C4-2B (cell line): ENCODE measurements around the gene PTPRN2.

ENCODE experiments used
- ZFX ChIP-seq: fragments of 450-650 bp; IDR thresholded peaks from 2 replicates; pipeline ENCODE4 v1.6.1; 2017
- TF ChIP-seq, protein P1 (sequence below): fragments of 450-650 bp; conservative IDR thresholded peaks from 2 replicates; pipeline ENCODE4 v1.5.1; 2017; ENCODE audit warnings: mild to moderate bottlenecking

DNA sequence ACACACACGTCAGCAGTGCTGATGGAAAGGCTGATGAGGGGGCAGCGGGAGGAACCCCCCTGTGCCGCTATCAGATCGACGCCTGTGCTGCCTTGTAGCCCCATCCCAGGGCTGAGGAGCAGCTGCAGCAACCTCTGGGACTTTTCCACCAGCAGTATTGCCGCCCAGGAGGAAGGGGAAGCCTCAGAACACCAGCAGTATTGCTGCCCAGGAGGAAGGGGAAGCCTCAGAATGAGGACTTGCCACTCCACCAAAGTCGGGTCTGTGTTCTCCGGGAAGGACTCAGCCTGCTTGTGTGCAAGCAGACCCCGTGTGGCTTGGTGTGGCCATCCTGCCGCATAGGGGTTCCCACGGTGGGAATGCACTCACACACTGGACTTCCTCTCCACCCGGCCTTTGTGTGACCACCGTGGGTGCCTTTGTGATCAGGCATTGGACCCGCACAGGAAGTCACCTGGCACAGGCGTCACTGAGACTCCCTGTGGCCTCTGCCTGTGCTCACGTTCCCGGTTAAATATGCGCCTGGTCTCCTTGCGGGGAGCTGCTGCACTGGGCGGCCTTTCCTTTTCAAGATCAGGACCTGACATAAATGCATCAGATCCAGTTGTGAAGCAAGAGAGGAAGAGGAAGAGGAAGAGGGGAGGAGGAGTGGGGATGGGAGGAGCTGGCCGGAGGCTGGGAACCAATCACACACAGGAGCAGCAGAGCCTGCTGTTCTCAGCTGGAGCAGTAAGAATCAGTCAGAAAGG, 1002.3 kb downstream of the PTPRN2 start:
- TF ChIP-seq, protein P1, sequence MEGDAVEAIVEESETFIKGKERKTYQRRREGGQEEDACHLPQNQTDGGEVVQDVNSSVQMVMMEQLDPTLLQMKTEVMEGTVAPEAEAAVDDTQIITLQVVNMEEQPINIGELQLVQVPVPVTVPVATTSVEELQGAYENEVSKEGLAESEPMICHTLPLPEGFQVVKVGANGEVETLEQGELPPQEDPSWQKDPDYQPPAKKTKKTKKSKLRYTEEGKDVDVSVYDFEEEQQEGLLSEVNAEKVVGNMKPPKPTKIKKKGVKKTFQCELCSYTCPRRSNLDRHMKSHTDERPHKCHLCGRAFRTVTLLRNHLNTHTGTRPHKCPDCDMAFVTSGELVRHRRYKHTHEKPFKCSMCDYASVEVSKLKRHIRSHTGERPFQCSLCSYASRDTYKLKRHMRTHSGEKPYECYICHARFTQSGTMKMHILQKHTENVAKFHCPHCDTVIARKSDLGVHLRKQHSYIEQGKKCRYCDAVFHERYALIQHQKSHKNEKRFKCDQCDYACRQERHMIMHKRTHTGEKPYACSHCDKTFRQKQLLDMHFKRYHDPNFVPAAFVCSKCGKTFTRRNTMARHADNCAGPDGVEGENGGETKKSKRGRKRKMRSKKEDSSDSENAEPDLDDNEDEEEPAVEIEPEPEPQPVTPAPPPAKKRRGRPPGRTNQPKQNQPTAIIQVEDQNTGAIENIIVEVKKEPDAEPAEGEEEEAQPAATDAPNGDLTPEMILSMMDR = no peak
- TF ChIP-seq ZFX = no peak
